Endodermal cell (in vitro differentiated cells): Measurements from ENCODE around the gene CTSC. TPM values are rescaled to one million over a fixed set of nuclear protein-coding genes. Genes with fewer than 3 reads are reported as not detected.

Experiments used
- DNase-seq: peaks from one replicate; pipeline ENCODE4 v3.0.0-alpha.2; 2017
- H3K27ac ChIP-seq: 2 replicates; pipeline ENCODE4 v1.5.1; 2013; ENCODE audit warnings: mild to moderate bottlenecking, low read depth, low read length, moderate library complexity
- H3K27me3 ChIP-seq: 2 replicates; pipeline ENCODE4 v1.6.1; 2013; ENCODE audit warnings: mild to moderate bottlenecking, low read length, moderate library complexity; ENCODE audit not compliant: insufficient read depth, control insufficient read depth, poor library complexity, severe bottlenecking
- H3K36me3 ChIP-seq: 2 replicates; pipeline ENCODE4 v1.7.0; 2013; ENCODE audit warnings: mild to moderate bottlenecking, low read length, moderate library complexity; ENCODE audit not compliant: control insufficient read depth, insufficient read depth
- H3K4me1 ChIP-seq: one replicate; pipeline ENCODE4 v1.7.0; 2013; ENCODE audit warnings: low read length; ENCODE audit not compliant: control insufficient read depth, insufficient read depth
- H3K4me3 ChIP-seq: 2 replicates; pipeline ENCODE4 v1.5.1; 2013; ENCODE audit warnings: mild to moderate bottlenecking, low read length, moderate library complexity
- H3K9ac ChIP-seq: 2 replicates; pipeline ENCODE4 v1.6.1; 2013; ENCODE audit warnings: mild to moderate bottlenecking, low read length, moderate library complexity; ENCODE audit not compliant: poor library complexity, severe bottlenecking; ENCODE audit errors: extremely low read depth
- H3K9me3 ChIP-seq: 2 replicates; pipeline ENCODE4 v1.6.1; 2013; ENCODE audit warnings: mild to moderate bottlenecking, low read length, moderate library complexity; ENCODE audit not compliant: control insufficient read depth
- H3K27ac Mint-ChIP-seq: 2 replicates; pipeline ENCODE4 v1.8.0; 2020; ENCODE audit warnings: mixed read lengths
- H3K27me3 Mint-ChIP-seq: 2 replicates; pipeline ENCODE4 v1.8.0; 2021; ENCODE audit warnings: mild to moderate bottlenecking, mixed read lengths; ENCODE audit not compliant: insufficient read depth
- H3K36me3 Mint-ChIP-seq: 2 replicates; pipeline ENCODE4 v1.8.0; 2020; ENCODE audit warnings: low read depth, mixed read lengths
- H3K4me1 Mint-ChIP-seq: 2 replicates; pipeline ENCODE4 v1.8.0; 2020; ENCODE audit warnings: mixed read lengths
- H3K4me3 Mint-ChIP-seq: 2 replicates; pipeline ENCODE4 v1.8.0; 2020; ENCODE audit warnings: mild to moderate bottlenecking, moderate library complexity, mixed read lengths
- H3K9me3 Mint-ChIP-seq: 2 replicates; pipeline ENCODE4 v1.8.0; 2020; ENCODE audit warnings: mild to moderate bottlenecking, mixed read lengths
- WGBS, 2 experiments: methylation state at CpG; one replicate each; pipeline versions ENCODE4 v1.1.5 to v1.1.7; 2013; ENCODE audit warnings: missing lambda C conversion rate in 2 of 2, mixed read lengths in 1 of 2; ENCODE audit not compliant: insufficient coverage in 1 of 2, insufficient read length in 1 of 2; 5-methylcytosine and 5-hydroxymethylcytosine counted together
- total RNA-seq, 2 donors: library from RNA; stranded (reverse); fragmentation: NEBNext Ultra II Directional in 1 of 2; extraction: Animal tissue kit (Norgen Biotek cat#: 25700) in 1 of 2; gene quantifications; 2 replicates in 1 of 2; 3 replicates in 1 of 2; pipeline ENCODE4 v1.2.1, GENCODE V29; 2021
- TF ChIP-seq, protein P1 (sequence below): fragments of 200-600 bp; sonication (generic); conservative IDR thresholded peaks from 2 replicates; pipeline ENCODE4 v1.5.0; 2021; ENCODE audit warnings: antibody characterized with exemption, mild to moderate bottlenecking

The CTSC gene
- total RNA-seq, 2 donors from 2014 or later = 234 to 273 TPM

DNA sequence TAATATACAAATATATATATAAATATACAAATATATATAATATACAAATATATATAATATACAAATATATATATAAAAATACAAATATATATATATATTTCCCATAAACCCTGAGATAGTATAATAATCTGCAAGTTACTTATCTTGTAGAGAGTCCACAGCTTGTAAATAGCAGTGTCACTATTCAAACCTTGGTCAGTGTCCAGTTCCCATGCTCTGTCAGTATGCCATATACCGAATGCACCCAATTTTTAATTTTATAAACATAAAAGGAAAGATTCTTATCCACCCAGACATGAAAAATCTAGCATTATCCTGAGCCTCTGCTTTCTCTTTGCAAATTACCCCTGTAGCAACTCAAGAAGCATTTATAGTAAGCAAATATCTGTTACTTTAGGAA, 21.6 kb upstream of the CTSC start:
- no peak for DNase-seq
- Mint-ChIP-seq H3K27ac (no peak overlapping the region), H3K27me3 (no peaks in the 10 kb centered on the region), H3K36me3 (no peaks in the 10 kb centered on the region), H3K4me1 (peaks cover 11% of the 10 kb centered on the region), H3K4me3 (no peak overlapping the region), H3K9me3 (no peaks in the 10 kb centered on the region)
- no peak overlapping the region for H3K9ac ChIP-seq
- 100% methylated on average over 1 of the region's 1 CpG for WGBS, 2 experiments
- no peaks in the 10 kb centered on the region for H3K9me3 ChIP-seq
- no peaks in the 10 kb centered on the region for H3K27me3 ChIP-seq
- TF ChIP-seq, protein P1, sequence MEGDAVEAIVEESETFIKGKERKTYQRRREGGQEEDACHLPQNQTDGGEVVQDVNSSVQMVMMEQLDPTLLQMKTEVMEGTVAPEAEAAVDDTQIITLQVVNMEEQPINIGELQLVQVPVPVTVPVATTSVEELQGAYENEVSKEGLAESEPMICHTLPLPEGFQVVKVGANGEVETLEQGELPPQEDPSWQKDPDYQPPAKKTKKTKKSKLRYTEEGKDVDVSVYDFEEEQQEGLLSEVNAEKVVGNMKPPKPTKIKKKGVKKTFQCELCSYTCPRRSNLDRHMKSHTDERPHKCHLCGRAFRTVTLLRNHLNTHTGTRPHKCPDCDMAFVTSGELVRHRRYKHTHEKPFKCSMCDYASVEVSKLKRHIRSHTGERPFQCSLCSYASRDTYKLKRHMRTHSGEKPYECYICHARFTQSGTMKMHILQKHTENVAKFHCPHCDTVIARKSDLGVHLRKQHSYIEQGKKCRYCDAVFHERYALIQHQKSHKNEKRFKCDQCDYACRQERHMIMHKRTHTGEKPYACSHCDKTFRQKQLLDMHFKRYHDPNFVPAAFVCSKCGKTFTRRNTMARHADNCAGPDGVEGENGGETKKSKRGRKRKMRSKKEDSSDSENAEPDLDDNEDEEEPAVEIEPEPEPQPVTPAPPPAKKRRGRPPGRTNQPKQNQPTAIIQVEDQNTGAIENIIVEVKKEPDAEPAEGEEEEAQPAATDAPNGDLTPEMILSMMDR = no peak
- no peak overlapping the region for H3K4me3 ChIP-seq
- H3K4me1 ChIP-seq = no peaks in the 10 kb centered on the region
- no peak overlapping the region for H3K27ac ChIP-seq
- no peaks in the 10 kb centered on the region for H3K36me3 ChIP-seq

DNA sequence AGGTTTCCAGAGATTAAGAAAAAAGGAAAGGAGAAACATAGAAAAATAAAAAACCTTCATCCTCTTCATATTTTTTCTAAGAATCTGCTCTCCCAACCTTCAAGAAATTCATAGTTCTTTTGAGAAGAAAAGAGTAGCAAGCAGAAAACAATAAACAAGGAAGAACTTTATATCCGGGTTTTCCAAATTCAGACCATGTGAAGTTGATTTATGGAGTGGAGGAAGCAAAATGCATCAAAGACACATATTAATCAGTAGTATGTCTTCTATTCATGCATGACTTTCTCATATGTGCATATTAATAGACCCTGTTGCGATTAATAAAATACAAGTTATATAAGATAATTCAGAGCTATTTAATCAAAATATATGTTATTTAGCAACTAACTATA, 20.5 kb upstream of the CTSC start:
- TF ChIP-seq, protein P1 = no peak
- Histone ChIP-seq H3K9ac (no peak overlapping the region), H3K9me3 (no peaks in the 10 kb centered on the region), H3K4me3 (no peak overlapping the region), H3K4me1 (no peaks in the 10 kb centered on the region), H3K27me3 (no peaks in the 10 kb centered on the region), H3K36me3 (no peaks in the 10 kb centered on the region), H3K27ac (no peak overlapping the region)
- Mint-ChIP-seq H3K9me3 (no peaks in the 10 kb centered on the region), H3K36me3 (no peaks in the 10 kb centered on the region), H3K4me3 (no peak overlapping the region), H3K27me3 (no peaks in the 10 kb centered on the region), H3K27ac (no peak overlapping the region), H3K4me1 (peaks cover 8% of the 10 kb centered on the region)
- DNase-seq = no peak
- WGBS, 2 experiments = 100% methylated on average over 1 of the region's 2 CpGs; no CpG with 5 or more reads in 1 of the 2 experiments

DNA sequence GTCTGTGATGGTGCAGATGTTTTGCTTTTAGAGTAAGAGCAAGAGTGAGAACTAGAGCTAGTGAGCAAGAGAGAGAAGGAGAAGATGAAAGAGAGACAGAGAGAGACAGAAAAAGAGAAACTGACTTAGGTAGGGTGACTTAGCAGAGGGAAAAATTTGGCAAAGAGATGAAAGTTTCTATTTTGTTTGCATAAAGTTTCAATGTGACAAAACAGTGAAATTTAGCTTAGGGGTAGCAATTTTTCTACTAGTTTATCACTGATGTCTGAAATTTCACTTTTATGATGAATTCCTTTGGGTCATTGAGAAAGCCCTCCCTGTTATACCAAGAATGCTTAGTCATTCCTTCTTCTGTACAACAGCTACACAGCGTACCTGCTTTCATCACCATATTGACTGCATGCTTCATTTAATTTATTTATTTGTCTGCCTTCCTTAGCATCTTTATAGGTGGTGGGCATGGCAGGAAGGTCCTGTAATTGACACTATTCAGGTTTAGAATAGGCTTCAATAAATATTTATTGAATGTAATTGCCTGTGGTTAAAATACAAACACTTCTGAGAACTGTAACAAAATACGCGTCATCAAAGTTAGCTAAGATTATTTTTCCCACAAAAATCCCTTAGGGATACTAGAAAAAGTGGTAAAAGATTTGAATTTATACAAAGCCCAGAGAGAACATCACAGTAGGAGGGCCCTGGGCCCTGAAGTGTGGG, 19.9 kb upstream of the CTSC start:
- WGBS, 2 experiments = 76 to 92% methylated on average over 2 to 3 of the region's 3 CpGs
- Mint-ChIP-seq H3K27me3 (no peaks in the 10 kb centered on the region), H3K4me1 (peaks cover 8% of the 10 kb centered on the region), H3K27ac (no peak overlapping the region), H3K9me3 (no peaks in the 10 kb centered on the region), H3K36me3 (no peaks in the 10 kb centered on the region), H3K4me3 (no peak overlapping the region)
- Histone ChIP-seq H3K9ac (no peak overlapping the region), H3K9me3 (no peaks in the 10 kb centered on the region), H3K4me1 (no peaks in the 10 kb centered on the region), H3K27ac (no peak overlapping the region), H3K36me3 (no peaks in the 10 kb centered on the region), H3K27me3 (no peaks in the 10 kb centered on the region), H3K4me3 (no peak overlapping the region)
- DNase-seq = no peak
- TF ChIP-seq, protein P1 = no peak
